Measurements from ENCODE around the gene SLC35G1.

Gene SLC35G1

GRCh38 chr10:93893646-93894515 is at the start of gene SLC35G1:
Gene SLC35G1, plus strand, starts transcription at chr10:93893978. Its CDS starts 56 bp downstream, at chr10:93894034.
- in situ Hi-C loops (cut with MboI; ENCODE audit: low sequenced_read_pairs), result no loop called here

DNA sequence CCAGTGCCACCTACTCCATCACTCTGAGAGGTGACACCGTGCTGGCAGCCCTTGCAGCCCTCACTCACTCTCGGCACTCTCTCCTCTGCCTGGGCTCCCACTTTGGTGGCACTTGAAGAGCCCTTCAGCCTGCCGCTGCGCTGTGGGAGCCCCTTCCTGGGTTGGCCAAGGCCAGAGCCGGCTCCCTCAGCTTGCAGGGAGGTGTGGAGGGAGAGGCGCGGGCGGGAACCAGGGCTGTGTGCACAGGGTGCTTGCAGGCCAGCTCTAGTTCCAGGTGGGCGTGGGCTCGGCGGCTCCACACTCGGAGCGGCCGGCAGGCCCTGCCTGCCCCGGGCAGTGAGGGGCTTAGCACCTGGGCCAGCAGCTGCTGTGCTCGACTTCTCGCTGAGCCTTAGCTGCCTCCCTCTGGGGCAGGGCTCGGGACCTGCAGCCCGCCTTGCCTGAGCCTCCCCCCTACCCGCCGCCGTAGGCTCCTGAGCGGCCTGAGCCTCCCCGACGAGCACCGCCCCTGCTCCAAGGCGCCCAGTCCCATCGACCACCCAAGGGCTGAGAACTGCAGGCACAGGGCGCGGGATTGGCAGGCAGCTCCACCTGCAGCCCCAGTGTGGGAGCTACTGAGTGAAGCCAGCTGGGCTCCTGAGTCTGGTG is 48.7 kb upstream of the SLC35G1 start:
- in situ Hi-C loops (cut with MboI; ENCODE audit: low sequenced_read_pairs), result no loop called here

DNA sequence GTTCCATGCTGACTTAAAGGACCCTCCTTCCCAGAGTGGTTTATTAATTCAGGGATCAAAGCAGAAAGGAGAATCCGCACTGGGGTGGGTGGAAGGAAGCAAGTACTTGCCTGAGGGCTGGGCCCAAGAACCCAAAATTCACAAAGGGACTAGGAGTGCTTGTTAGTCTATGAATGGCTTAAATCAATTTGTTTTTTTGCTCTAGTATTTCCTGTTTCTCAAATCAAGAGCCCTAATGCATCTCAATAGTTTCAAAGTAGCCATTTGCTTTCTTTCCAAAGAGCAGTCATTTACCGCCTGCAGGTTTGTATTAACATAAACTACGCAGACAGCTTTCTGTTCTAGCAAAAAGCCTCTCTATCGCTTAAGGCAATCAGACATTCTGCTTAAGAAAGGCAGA is 44.2 kb upstream of the SLC35G1 start:
- in situ Hi-C loops (cut with MboI; ENCODE audit: low sequenced_read_pairs), result no loop called here

- in situ Hi-C loops (cut with MboI; ENCODE audit: low sequenced_read_pairs), result no loop called here
Observed at GRCh38 chr10:93850031-93851015, 43.5 kb upstream of the SLC35G1 start.

GRCh38 chr10:93851169-93851568 is 42.6 kb upstream of the SLC35G1 start:
- in situ Hi-C loops (cut with MboI; ENCODE audit: low sequenced_read_pairs), result no loop called here

- in situ Hi-C loops (cut with MboI; ENCODE audit: low sequenced_read_pairs), result no loop called here
Observed at GRCh38 chr10:93852476-93853095, 41.2 kb upstream of the SLC35G1 start.

DNA sequence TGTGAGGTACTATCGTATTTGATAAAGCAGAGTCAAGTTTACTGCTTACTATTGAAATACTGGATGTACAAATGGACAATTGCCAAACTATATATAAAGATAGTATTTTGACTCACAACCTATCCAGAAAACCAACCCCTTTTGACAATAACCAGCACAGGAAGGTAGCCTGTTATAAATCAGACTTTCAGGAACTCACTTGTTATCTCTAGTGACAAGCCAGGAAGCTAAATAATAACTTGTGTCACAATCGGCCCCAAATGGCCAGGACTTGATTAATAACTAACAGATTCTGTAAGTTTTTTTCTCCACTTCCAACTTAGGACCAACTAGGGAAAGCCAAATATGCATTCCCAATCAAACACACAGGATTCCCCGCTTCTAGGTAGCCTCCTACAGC is 38.8 kb upstream of the SLC35G1 start:
- in situ Hi-C loops (cut with MboI; ENCODE audit: low sequenced_read_pairs), result no loop called here

DNA sequence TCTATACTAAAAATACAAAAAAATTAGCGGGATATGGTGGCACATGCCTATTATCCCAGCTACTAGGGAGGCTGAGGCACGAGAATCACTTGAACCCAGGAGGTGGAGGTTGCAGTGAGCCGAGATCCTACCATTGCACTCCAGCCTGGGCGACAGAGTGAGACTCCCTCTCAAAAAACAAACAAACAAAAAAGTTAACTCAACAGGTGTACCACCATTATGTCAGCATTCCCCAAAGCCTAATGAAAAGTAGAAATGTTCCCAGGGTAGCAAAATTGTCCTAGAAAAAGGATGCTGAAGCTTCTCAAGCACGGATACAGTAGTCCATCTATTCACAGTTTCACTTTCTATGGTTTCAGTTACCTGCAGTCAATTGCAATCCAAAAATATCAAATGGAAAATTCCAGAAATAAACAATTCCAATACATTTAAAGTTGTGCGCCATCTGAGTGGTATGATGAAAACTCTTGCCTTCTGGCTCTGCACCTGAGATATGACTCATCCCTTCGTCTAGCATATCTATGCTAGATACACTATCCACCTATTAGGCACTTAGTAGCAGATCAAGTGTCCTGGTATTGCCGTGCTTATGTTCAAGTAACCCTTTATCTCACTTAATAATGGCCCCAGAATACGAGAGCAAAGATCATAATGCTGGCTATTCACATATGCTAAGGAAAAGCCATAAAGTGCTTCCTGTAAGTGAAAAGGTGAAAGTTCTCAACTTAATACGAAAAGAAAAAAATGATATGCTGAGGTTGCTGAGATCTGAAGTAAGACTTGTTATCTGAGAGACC is 37.2 kb upstream of the SLC35G1 start:
- in situ Hi-C loops (cut with MboI; ENCODE audit: low sequenced_read_pairs), result no loop called here

DNA sequence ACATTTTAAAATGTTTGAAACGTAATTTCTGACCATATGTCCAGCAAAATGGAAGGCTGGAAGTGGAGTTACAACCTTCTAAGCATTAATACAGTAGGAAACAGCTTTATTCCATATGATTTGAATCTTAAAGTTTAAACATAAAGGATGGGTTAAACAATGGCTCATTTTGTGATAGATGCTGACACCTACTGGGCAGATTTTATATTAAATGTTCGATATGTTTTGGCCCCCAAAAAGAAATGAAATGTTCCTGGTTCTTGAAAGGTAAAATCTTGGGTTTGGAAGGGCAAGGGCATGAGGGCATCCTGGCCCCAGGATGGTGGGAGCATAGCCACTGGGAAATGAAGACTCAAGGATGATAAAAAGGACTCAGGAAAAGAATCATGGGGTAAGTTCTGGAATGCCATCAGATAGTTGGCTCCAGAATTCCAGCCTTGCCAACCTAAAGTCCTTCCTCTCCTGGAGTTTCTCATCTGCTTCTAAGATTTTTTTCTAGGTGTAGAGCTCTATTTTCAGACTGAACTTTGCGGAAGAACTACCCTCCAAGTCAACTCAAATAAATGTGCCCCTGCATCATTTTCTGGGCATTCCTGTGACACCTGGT is 34.6 kb upstream of the SLC35G1 start:
- in situ Hi-C loops (cut with MboI; ENCODE audit: low sequenced_read_pairs), result no loop called here

GRCh38 chr10:93861825-93862224 is 32.0 kb upstream of the SLC35G1 start:
- in situ Hi-C loops (cut with MboI; ENCODE audit: low sequenced_read_pairs), result no loop called here

DNA sequence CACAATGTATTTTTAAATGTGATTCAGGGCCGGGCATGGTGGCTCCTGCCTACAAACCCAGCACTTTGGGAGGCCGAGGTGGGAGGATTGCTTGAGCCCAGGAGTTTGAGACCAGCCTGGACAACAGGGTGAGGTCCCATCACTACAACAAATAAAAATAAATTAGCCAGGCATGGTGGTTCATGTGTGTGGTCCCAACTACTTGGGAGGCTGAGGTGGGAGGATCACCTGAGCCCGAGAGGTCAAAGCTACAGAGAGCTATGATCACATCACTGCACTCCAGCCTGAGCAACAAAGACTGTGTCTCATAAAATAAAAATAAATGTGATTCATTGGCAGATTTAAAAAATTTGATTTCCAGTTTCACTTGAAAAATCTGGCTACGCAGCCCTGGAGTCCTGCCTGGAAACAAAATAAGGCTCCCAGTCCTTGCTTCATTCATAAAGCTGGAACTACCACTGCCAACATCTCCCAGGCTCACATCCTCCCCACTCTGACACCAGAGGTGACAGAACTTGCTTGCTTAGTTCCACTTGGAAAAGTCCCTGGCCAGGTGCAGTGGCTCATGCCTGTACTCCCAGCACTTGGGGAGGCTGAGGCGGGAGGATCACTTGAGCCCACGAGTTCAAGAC is 27.9 kb upstream of the SLC35G1 start:
- in situ Hi-C loops (cut with MboI; ENCODE audit: low sequenced_read_pairs), result no loop called here

DNA sequence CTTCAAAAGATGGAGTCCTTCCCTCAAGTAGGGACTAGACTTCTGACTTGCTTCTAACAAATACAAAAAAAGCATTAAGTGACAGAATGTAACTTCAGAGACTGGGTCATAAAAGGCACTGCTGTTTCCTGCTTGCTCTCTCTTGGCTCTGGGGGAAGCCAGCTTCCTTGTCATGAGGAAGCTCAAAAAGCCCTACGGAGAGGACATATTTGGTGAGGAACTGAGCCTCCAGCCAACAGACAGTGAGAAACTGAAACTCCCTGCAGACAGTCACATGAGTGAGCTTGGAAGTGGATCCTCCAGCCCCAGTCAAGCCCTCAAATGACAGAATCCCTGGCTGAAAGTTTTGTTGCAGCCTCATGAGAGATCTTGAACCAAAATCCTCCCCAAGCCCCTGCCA is 26.3 kb upstream of the SLC35G1 start:
- in situ Hi-C loops (cut with MboI; ENCODE audit: low sequenced_read_pairs), result no loop called here

DNA sequence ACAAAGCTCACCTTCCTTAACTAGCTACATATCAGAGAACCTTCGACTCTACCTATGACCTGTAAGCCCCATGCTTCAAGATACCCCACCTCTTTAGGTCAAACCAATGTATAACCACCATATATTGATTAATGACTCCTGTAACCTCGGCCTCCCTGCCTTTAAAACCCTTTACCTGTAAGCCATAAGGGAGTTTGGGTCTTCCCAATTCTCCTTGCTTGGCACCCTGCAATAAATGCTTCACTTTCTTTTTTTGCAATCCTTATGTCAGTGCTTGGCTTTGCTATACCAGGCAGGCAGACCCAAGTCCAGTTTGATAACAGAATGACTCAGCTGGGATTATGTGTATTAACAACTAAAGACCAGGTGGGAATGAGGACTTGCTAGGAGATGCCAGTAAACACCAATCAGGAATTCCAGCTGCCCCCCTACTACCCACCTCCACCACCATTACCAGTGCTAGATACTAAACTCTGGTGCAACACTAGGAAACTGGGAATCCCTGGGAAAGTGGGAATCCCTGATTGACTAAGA is 22.0 kb upstream of the SLC35G1 start:
- in situ Hi-C loops (cut with MboI; ENCODE audit: low sequenced_read_pairs), result no loop called here

DNA sequence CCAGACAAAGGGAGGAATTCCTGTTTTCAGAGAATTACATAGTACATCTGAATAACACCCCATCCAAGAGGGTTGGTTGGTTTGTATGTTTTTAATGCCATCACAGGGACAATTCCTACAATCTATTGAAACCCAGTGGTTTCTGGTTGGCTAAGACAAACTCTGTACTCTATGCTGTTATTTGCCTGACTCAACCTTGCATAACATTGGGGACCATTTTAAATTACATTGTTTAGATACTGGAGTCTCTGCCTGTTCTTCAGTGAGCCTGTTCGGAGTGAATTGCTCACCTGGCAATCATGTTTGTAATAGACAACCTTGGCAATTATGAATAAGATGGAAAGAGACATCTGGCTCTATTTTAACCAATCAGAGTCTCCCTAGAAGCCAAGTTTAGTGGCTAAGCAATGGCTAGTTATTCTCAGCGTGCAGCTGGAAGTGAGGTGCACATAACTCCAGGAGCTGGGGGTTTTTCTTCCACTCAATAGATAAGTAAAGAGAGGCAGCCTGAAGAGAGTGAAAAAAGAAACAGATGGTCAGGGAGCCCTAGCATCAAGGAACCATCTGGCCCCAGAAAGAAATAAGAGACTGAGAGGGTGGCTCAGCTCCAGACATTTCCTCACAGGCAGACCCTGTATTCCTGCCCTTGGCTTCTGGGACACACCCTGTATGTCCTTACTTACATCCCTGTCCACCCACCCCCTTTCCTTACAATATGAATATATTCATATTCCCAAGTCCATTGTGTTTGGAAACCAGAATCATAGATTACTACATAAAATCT is 21.2 kb upstream of the SLC35G1 start:
- in situ Hi-C loops (cut with MboI; ENCODE audit: low sequenced_read_pairs), result no loop called here

GRCh38 chr10:93873420-93874115 is 20.2 kb upstream of the SLC35G1 start:
- in situ Hi-C loops (cut with MboI; ENCODE audit: low sequenced_read_pairs), result no loop called here

- in situ Hi-C loops (cut with MboI; ENCODE audit: low sequenced_read_pairs), result no loop called here
Observed at GRCh38 chr10:93874309-93875031, 19.3 kb upstream of the SLC35G1 start.

GRCh38 chr10:93875032-93875358 is 18.8 kb upstream of the SLC35G1 start:
- in situ Hi-C loops (cut with MboI; ENCODE audit: low sequenced_read_pairs), result no loop called here

All from HL-60/S4 (cell line).